Measurements from ENCODE around the gene OR4C13.
"Not testable (repeated sequence)": the region's sequence is repeated elsewhere in the genome, so short reads cannot be mapped to it uniquely, and the experiment has no call there.

OR4C13 gene

DNA sequence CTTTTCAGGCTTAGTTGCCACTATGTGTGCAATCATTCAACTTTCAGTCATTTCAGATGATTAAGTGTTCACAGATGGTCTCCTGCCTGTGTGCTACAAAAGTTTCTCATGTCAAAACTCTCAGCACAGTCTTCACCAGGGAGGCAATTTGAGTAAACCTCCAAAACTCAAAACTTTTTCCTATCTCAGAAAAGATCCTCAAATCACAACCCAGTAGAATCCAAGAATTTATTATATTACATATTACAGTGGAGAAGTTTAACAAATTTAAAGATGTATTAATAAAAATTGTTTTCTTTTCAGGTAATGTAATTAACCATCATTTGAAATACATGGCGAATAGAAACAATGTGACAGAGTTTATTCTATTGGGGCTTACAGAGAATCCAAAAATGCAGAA is at the start of gene OR4C13:
OR4C13 (plus strand) TSS at position 301 of the 400 bp plus-strand sequence; CDS start at position 333, 32 bp downstream.
- no peaks in the 10 kb centered on the region for H3K9me3 ChIP-seq (ENCODE audit: control insufficient read depth, low read length)
- DNase-seq (ENCODE audit: low read depth) = no peak
- no peaks in the 10 kb centered on the region for H3K27me3 ChIP-seq (replicated peaks; ENCODE audit: control insufficient read depth, insufficient read depth, low read length)
- no peak within 1 kb of the TSS for H3K4me3 ChIP-seq (ENCODE audit: low read length)
- H3K4me1 ChIP-seq (ENCODE audit: control insufficient read depth, insufficient read depth, low read length) = no peaks in the 10 kb centered on the region
- no peaks in the 10 kb centered on the region for H3K36me3 ChIP-seq (ENCODE audit: control insufficient read depth, insufficient read depth, low read length, severe bottlenecking)
- H3K9ac ChIP-seq (ENCODE audit: low read length) = no peak within 1 kb of the TSS

DNA sequence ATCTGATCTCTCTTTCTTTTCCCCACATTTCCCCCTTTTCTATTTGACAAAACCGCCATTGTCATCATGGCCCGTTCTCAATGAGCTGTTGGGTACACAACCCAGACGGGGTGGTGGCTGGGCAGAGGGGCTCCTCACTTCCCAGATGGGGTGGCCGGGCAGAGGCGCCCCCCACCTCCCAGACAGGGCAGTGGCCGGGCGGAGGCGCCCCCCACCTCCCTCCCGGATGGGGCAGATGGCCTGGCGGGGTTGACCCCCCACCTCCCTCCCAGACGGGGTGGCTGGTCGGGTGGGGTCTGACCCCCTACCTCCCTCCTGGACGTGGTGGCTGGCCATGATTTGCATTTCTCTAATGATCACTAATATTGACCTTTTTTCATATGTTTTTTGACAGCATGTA is 40.7 kb upstream of the OR4C13 start:
- H3K36me3 ChIP-seq (ENCODE audit: control insufficient read depth, insufficient read depth, low read length, severe bottlenecking) = not testable (repeated sequence)

DNA sequence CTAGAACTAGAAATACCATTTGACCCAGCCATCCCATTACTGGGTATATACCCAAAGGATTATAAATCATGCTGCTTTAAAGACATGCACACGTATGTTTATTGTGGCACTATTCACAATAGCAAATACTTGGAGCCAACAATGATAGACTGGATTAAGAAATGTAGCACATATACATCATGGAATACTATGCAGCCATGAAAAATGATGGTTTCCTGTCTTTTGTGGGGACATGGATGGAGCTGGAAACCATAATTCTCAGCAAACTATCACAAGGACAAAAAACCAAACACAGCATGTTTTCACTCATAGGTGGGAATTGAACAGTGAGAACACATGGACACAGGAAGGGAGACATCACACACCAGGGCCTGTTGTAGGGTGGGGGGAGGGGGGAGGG is 3.5 kb upstream of the OR4C13 start:
- H3K9me3 ChIP-seq (ENCODE audit: control insufficient read depth, low read length); H3K9ac ChIP-seq (ENCODE audit: low read length); H3K36me3 ChIP-seq (ENCODE audit: control insufficient read depth, insufficient read depth, low read length, severe bottlenecking); H3K4me1 ChIP-seq (ENCODE audit: control insufficient read depth, insufficient read depth, low read length); H3K4me3 ChIP-seq (ENCODE audit: low read length); DNase-seq (ENCODE audit: low read depth); H3K27me3 ChIP-seq (replicated peaks; ENCODE audit: control insufficient read depth, insufficient read depth, low read length): not testable (repeated sequence)

More for the DNA sequence above, 40.7 kb upstream of the OR4C13 start:
- not testable (repeated sequence) for H3K4me3 ChIP-seq (ENCODE audit: low read length); DNase-seq (ENCODE audit: low read depth); H3K4me1 ChIP-seq (ENCODE audit: control insufficient read depth, insufficient read depth, low read length); H3K27me3 ChIP-seq (replicated peaks; ENCODE audit: control insufficient read depth, insufficient read depth, low read length); H3K9me3 ChIP-seq (ENCODE audit: control insufficient read depth, low read length); H3K9ac ChIP-seq (ENCODE audit: low read length)

DNA sequence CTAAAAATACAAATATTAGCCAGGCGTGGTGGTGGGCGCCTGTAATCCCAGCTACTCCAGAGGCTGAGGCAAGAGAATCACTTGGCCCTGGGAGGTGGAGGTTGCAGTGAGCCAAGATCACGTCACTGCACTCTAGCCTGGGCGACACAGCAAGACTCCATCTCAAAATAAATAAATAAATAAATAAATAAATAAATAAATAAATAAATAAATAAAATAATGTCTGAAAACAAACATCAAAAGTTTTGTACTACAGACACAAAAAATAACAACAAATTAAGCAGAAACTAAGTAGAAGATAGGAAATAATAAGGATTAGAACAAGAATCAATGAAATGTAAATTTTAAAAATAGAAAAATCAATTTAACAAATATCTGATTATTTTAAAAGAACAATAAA is 21.2 kb downstream of the OR4C13 start:
- not testable (repeated sequence) for H3K27me3 ChIP-seq (replicated peaks; ENCODE audit: control insufficient read depth, insufficient read depth, low read length); H3K4me3 ChIP-seq (ENCODE audit: low read length); H3K9ac ChIP-seq (ENCODE audit: low read length); H3K4me1 ChIP-seq (ENCODE audit: control insufficient read depth, insufficient read depth, low read length); H3K36me3 ChIP-seq (ENCODE audit: control insufficient read depth, insufficient read depth, low read length, severe bottlenecking); DNase-seq (ENCODE audit: low read depth); H3K9me3 ChIP-seq (ENCODE audit: control insufficient read depth, low read length)

DNA sequence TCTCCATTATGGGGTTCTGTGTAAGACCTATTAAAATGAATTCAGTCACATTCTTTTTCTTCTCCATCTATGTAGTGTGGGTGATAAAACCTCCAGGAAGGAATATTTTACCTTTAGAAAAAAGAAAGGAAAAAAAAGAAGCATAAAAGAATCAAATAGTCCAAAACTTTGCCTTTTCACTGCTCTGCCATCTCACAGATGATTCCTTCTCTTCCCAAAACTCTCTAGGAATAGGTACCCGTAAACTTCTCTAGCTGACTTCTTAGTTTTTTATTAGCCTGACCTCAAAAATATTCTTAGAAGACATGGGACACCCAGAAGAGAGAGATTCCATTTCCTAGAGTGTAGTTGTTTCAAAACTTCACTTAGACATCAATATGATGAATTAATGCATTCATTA is 30.2 kb downstream of the OR4C13 start, which contains the start of gene OR4C12:
OR4C12 (minus strand) TSS at position 101 of the 400 bp plus-strand sequence; CDS start at position 67, 34 bp downstream.
- not testable (repeated sequence) for DNase-seq (ENCODE audit: low read depth); H3K4me3 ChIP-seq (ENCODE audit: low read length); H3K9me3 ChIP-seq (ENCODE audit: control insufficient read depth, low read length); H3K4me1 ChIP-seq (ENCODE audit: control insufficient read depth, insufficient read depth, low read length); H3K36me3 ChIP-seq (ENCODE audit: control insufficient read depth, insufficient read depth, low read length, severe bottlenecking); H3K9ac ChIP-seq (ENCODE audit: low read length); H3K27me3 ChIP-seq (replicated peaks; ENCODE audit: control insufficient read depth, insufficient read depth, low read length)

DNA sequence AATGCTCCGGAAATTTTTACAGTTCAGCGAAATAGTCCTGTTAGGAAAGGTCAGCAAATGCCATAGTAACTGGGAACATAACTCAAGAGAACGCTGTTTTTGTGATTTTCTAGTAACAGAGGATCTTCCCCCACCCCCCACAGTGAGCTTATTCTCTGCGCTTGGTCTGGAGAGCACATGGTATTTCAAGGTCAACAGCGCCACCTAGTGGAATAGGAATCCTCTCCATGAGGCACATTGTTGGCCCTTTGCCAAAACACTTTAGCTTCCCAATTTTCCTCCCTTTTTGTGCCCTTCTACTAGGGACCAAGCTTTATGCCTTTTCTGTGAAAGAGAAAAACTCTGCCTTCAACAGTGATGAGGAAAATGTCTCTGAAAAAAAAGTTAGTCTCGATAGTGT is 43.4 kb downstream of the OR4C13 start:
- DNase-seq (ENCODE audit: low read depth) = peak; percentile 59

More for the DNA sequence above, 43.4 kb downstream of the OR4C13 start:
- H3K27me3 ChIP-seq (replicated peaks; ENCODE audit: control insufficient read depth, insufficient read depth, low read length) = no peaks in the 10 kb centered on the region
- H3K9ac ChIP-seq (ENCODE audit: low read length) = no peak overlapping the region
- peaks cover 17% of the 10 kb centered on the region for H3K9me3 ChIP-seq (ENCODE audit: control insufficient read depth, low read length)
- no peaks in the 10 kb centered on the region for H3K36me3 ChIP-seq (ENCODE audit: control insufficient read depth, insufficient read depth, low read length, severe bottlenecking)
- H3K4me3 ChIP-seq (ENCODE audit: low read length) = no peak overlapping the region
- no peaks in the 10 kb centered on the region for H3K4me1 ChIP-seq (ENCODE audit: control insufficient read depth, insufficient read depth, low read length)
